K562 (cell line): ENCODE measurements around the gene DNM1. TPM values are rescaled to one million over a fixed set of nuclear protein-coding genes. Genes with fewer than 3 reads are reported as not detected.

ENCODE experiments used
- CAMTA2 ChIP-seq: fragments of 250-450 bp; sonication (Bioruptor Pico); conservative IDR thresholded peaks from 2 replicates; pipeline ENCODE4 v1.5.1; 2022
- DMBX1 ChIP-seq: fragments of 250-450 bp; sonication (Bioruptor Pico); IDR thresholded peaks from 2 replicates; pipeline ENCODE4 v1.8.0; 2022; ENCODE audit warnings: inconsistent platforms, mild to moderate bottlenecking, moderate library complexity, borderline replicate concordance
- ETV5 ChIP-seq: sonication (generic); formaldehyde crosslinking; IDR thresholded peaks from 2 replicates; pipeline ENCODE4 v1.4.0; 2020; ENCODE audit warnings: low read depth, mild to moderate bottlenecking, missing genetic modification reagents
- PHF8 ChIP-seq: fragments of 200-600 bp; sonication (generic); IDR thresholded peaks from 2 replicates; pipeline ENCODE4 v1.6.1; 2012; ENCODE audit warnings: mixed run types, mild to moderate bottlenecking, inconsistent platforms, low read length, moderate library complexity, borderline replicate concordance
- POLR2G ChIP-seq: fragments of 200-400 bp; formaldehyde crosslinking; IDR thresholded peaks from 2 replicates; pipeline ENCODE4 v1.6.1; 2017; ENCODE audit warnings: low read depth, mild to moderate bottlenecking, antibody characterized with exemption, low read length, moderate library complexity
- RAD51 ChIP-seq: fragments of 450-650 bp; IDR thresholded peaks from 2 replicates; pipeline ENCODE4 v1.7.1; 2016; ENCODE audit warnings: low read depth, mild to moderate bottlenecking, borderline replicate concordance
- SRSF1 ChIP-seq: fragments of 200-400 bp; formaldehyde crosslinking; IDR thresholded peaks from 2 replicates; pipeline ENCODE4 v1.6.1; 2017; ENCODE audit warnings: mild to moderate bottlenecking, low read depth, low read length, moderate library complexity
- ZFX ChIP-seq: sonication (generic); formaldehyde crosslinking; IDR thresholded peaks from 2 replicates; pipeline ENCODE4 v1.8.0; 2022; ENCODE audit warnings: mild to moderate bottlenecking, missing genetic modification reagents, moderate library complexity
- ZNF263 ChIP-seq: sonication (generic); formaldehyde crosslinking; IDR thresholded peaks from 2 replicates; pipeline ENCODE4 v1.8.0; 2022; ENCODE audit warnings: mild to moderate bottlenecking, missing genetic modification reagents, borderline replicate concordance
- ZNF707 ChIP-seq: fragments of 250-450 bp; sonication (Bioruptor Pico); conservative IDR thresholded peaks from 2 replicates; pipeline ENCODE4 v1.8.0; 2022; ENCODE audit warnings: inconsistent platforms, mild to moderate bottlenecking, moderate library complexity
- ZNF79 ChIP-seq: fragments of 250-450 bp; sonication (Bioruptor Pico); IDR thresholded peaks from 2 replicates; pipeline ENCODE4 v1.4.0; 2020; ENCODE audit warnings: low read depth, mild to moderate bottlenecking, moderate library complexity
- polyA plus RNA-seq, 8 experiments: library from polyadenylated mRNA; depleted of rRNA in 4 of 8; stranded (reverse) in 5 of 8; unstranded in 3 of 8; fragments of >200 nt; fragmentation: Nextera tagmentation in 2 of 8; fragmentation: Illumina TruSeq in 1 of 8; extraction: Ambion mirVana in 2 of 8; extraction: Trizol in 1 of 8; gene quantifications; 2 replicates each; pipeline versions ENCODE4 v1.2.1 to v1.2.3, GENCODE V29; 2011 to 2014; ENCODE audit warnings: inconsistent platforms in 1 of 8, missing spikeins in 1 of 8
- total RNA-seq, 7 experiments: library from RNA; depleted of rRNA in 6 of 7; stranded (reverse); fragments of >200 nt in 6 of 7; fragmentation: Illumina TruSeq in 2 of 7; extraction: Trizol in 2 of 7; gene quantifications; 2 replicates each; pipeline versions ENCODE4 v1.2.1 to v1.2.3, GENCODE V29; 2011 to 2021; ENCODE audit warnings: low replicate concordance in 1 of 7
- TF ChIP-seq, protein P1 (sequence below): fragments of 450-650 bp; formaldehyde crosslinking; IDR thresholded peaks from 2 replicates; pipeline ENCODE4 v1.4.0; 2022; ENCODE audit warnings: missing genetic modification characterization
- TF ChIP-seq, protein P2 (sequence below): fragments of 250-450 bp; sonication (Bioruptor Pico); IDR thresholded peaks from 2 replicates; pipeline ENCODE4 v1.5.1; 2021; ENCODE audit warnings: mild to moderate bottlenecking
- TF ChIP-seq, protein P3 (sequence below): fragments of 450-650 bp; formaldehyde crosslinking; IDR thresholded peaks from 2 replicates; pipeline ENCODE4 v1.4.0; 2022; ENCODE audit warnings: missing genetic modification characterization
- TF ChIP-seq, protein P4 (sequence below): fragments of 450-650 bp; IDR thresholded peaks from 2 replicates; pipeline ENCODE4 v1.6.1; 2016; ENCODE audit warnings: missing biosample characterization, missing genetic modification characterization

Gene DNM1
- total and polyA plus RNA-seq, 9 of the 15 experiments (the other 6 are each of a cell fraction or from before 2014, with no cell fraction given), result 0.39 to 23.1 (median 9.1) TPM

DNA sequence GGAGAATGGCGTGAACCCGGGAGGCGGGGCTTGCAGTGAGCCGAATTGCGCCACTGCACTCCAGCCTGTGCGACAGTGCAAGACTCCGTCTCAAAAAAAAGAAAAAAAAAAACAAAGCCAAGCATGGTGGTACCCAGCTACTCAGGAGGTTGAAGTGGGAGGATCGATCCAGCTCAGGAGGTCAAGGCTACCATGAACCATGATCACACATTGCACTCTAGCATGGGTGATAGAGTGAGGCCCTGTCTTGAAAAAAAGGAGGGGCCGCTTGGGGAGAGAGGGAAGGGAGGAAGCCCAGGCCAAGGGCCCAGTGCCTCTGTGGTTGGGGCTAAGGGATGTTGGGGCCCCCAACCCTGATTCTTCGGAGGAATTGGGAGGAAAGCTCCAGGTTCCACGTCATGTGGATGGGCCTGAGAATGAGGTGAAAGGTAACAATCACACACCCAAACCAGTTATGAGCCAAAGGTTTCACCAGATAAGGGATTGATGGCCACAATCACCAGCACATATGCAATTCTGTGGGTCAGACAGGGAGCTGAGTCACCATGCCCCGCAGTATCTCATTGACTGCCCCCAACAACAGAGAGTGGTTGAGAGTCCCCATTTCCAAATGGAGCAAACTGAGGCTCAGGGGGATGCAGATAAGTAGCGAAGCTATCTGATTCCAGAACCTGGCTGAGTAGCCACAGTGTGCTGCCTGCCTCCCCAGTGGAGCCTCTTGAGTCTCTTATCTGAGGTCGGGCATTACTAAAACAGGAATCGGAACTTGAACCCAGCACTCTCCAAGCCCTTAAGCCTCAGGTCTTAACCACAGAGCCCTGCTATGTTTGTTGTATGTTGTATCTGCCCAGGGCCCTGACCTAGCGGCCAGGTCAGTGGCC, 93.4 kb downstream of the DNM1 start (continued):
- TF ChIP-seq PHF8, result peak; percentile 28; the same call in 1 of the 2 replicates
- TF ChIP-seq, protein P1, sequence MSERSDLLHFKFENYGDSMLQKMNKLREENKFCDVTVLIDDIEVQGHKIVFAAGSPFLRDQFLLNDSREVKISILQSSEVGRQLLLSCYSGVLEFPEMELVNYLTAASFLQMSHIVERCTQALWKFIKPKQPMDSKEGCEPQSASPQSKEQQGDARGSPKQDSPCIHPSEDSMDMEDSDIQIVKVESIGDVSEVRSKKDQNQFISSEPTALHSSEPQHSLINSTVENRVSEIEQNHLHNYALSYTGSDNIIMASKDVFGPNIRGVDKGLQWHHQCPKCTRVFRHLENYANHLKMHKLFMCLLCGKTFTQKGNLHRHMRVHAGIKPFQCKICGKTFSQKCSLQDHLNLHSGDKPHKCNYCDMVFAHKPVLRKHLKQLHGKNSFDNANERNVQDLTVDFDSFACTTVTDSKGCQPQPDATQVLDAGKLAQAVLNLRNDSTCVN, result no peak; the same call in 1 of the 2 replicates
- TF ChIP-seq, protein P2, sequence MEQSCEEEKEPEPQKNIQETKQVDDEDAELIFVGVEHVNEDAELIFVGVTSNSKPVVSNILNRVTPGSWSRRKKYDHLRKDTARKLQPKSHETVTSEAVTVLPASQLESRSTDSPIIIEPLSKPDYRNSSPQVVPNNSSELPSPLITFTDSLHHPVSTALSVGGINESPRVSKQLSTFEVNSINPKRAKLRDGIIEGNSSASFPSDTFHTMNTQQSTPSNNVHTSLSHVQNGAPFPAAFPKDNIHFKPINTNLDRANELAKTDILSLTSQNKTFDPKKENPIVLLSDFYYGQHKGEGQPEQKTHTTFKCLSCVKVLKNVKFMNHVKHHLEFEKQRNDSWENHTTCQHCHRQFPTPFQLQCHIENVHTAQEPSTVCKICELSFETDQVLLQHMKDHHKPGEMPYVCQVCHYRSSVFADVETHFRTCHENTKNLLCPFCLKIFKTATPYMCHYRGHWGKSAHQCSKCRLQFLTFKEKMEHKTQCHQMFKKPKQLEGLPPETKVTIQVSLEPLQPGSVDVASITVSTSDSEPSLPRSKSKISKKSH (CRISPR knock-in tag), result no peak
- TF ChIP-seq RAD51, result no peak
- TF ChIP-seq ZNF707 (CRISPR knock-in tag), result no peak
- TF ChIP-seq ETV5 (CRISPR knock-in tag), result no peak
- TF ChIP-seq ZFX (CRISPR knock-in tag), result no peak
- TF ChIP-seq, protein P3, sequence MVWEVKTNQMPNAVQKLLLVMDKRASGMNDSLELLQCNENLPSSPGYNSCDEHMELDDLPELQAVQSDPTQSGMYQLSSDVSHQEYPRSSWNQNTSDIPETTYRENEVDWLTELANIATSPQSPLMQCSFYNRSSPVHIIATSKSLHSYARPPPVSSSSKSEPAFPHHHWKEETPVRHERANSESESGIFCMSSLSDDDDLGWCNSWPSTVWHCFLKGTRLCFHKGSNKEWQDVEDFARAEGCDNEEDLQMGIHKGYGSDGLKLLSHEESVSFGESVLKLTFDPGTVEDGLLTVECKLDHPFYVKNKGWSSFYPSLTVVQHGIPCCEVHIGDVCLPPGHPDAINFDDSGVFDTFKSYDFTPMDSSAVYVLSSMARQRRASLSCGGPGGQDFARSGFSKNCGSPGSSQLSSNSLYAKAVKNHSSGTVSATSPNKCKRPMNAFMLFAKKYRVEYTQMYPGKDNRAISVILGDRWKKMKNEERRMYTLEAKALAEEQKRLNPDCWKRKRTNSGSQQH, result no peak; the same call in 1 of the 2 replicates
- no peak for TF ChIP-seq SRSF1
- TF ChIP-seq, protein P4, sequence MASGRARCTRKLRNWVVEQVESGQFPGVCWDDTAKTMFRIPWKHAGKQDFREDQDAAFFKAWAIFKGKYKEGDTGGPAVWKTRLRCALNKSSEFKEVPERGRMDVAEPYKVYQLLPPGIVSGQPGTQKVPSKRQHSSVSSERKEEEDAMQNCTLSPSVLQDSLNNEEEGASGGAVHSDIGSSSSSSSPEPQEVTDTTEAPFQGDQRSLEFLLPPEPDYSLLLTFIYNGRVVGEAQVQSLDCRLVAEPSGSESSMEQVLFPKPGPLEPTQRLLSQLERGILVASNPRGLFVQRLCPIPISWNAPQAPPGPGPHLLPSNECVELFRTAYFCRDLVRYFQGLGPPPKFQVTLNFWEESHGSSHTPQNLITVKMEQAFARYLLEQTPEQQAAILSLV (tag), result no peak
- no peak for TF ChIP-seq ZNF79 (CRISPR knock-in tag)
- TF ChIP-seq POLR2G, result no peak
- no peak for TF ChIP-seq ZNF263 (CRISPR knock-in tag)
- TF ChIP-seq CAMTA2, result no peak
- peak; percentile 83 for TF ChIP-seq DMBX1 (CRISPR knock-in tag)
